Stimulated activated naive CD8-positive, alpha-beta T cell treated with anti-CD3 and anti-CD28 coated beads, Interleukin-15, amount 100 ng/mL, for 72 hours (primary cell): ENCODE measurements around the gene CTRB1.
"Not testable (repeated sequence)": the region's sequence is repeated elsewhere in the genome, so short reads cannot be mapped to it uniquely, and the experiment has no call there.

Experiments used
- ATAC-seq: fragments of 150-1000 bp; cut with Tn5 transposase; 2 replicates; pipeline ENCODE4 v1.10.0; 2021; ENCODE audit warnings: mild to moderate bottlenecking, moderate library complexity
- DNase-seq, 2 donors: peaks; one replicate each; pipeline ENCODE4 v3.0.0; 2021 to 2022
- H3K27ac Mint-ChIP-seq, 2 donors: one replicate each; pipeline ENCODE4 v1.8.0; 2022; ENCODE audit warnings: mild to moderate bottlenecking in 2 of 2, mixed read lengths in 2 of 2, moderate library complexity in 2 of 2
- H3K27me3 Mint-ChIP-seq: one replicate; pipeline ENCODE4 v1.8.0; 2022; ENCODE audit warnings: mixed read lengths
- H3K4me1 Mint-ChIP-seq: one replicate; pipeline ENCODE4 v1.8.0; 2022; ENCODE audit warnings: mild to moderate bottlenecking, mixed read lengths
- H3K4me3 Mint-ChIP-seq, 2 donors: one replicate each; pipeline ENCODE4 v1.8.0; 2022; ENCODE audit warnings: mild to moderate bottlenecking in 2 of 2, mixed read lengths in 2 of 2, moderate library complexity in 1 of 2
- H3K9me3 Mint-ChIP-seq, 2 donors: one replicate each; pipeline ENCODE4 v1.8.0; 2022; ENCODE audit warnings: mixed read lengths in 2 of 2

The CTRB1 gene

GRCh38 chr16:75240633-75241032 lies 21.8 kb downstream of the CTRB1 start:
- not testable (repeated sequence) for H3K27ac Mint-ChIP-seq, H3K4me3 Mint-ChIP-seq
- peaks cover 10% of the 10 kb centered on the region for H3K27me3 Mint-ChIP-seq

GRCh38 chr16:75241412-75241811 lies 22.6 kb downstream of the CTRB1 start:
- H3K4me1 Mint-ChIP-seq: peaks cover 12% of the 10 kb centered on the region
- DNase-seq (no peak), ATAC-seq (no peak)
- H3K9me3 Mint-ChIP-seq: no peaks in the 10 kb centered on the region
- no peak overlapping the region for H3K27ac Mint-ChIP-seq
- H3K4me3 Mint-ChIP-seq: no peak overlapping the region
- H3K27me3 Mint-ChIP-seq: peaks cover 18% of the 10 kb centered on the region

More at GRCh38 chr16:75240633-75241032, 21.8 kb downstream of the CTRB1 start:
- H3K4me1 Mint-ChIP-seq: peaks cover 20% of the 10 kb centered on the region
- H3K9me3 Mint-ChIP-seq, DNase-seq, ATAC-seq: not testable (repeated sequence)

- DNase-seq (no peak), ATAC-seq (no peak)
- Mint-ChIP-seq H3K9me3 (no peaks in the 10 kb centered on the region), H3K4me1 (peaks cover 11% of the 10 kb centered on the region), H3K27me3 (peaks cover 24% of the 10 kb centered on the region), H3K4me3 (no peak overlapping the region), H3K27ac (no peak overlapping the region)
These were observed 23.2 kb downstream of the CTRB1 start for GRCh38 chr16:75241955-75242354.

GRCh38 chr16:75242436-75243078 lies 23.8 kb downstream of the CTRB1 start:
- not testable (repeated sequence) for H3K27ac Mint-ChIP-seq, DNase-seq, H3K9me3 Mint-ChIP-seq, H3K4me3 Mint-ChIP-seq, ATAC-seq
- Mint-ChIP-seq H3K4me1 (peaks cover 11% of the 10 kb centered on the region), H3K27me3 (peaks cover 29% of the 10 kb centered on the region)

GRCh38 chr16:75243667-75244224 lies 25.0 kb downstream of the CTRB1 start:
- H3K4me3 Mint-ChIP-seq: no peak overlapping the region
- DNase-seq: no peak
- no peaks in the 10 kb centered on the region for H3K9me3 Mint-ChIP-seq
- peak overlapping the region in 1 of 2 donors; percentile 29 for H3K27ac Mint-ChIP-seq
- peaks cover 11% of the 10 kb centered on the region for H3K4me1 Mint-ChIP-seq
- H3K27me3 Mint-ChIP-seq: peaks cover 41% of the 10 kb centered on the region
- no peak for ATAC-seq

- no peak for ATAC-seq
- H3K27ac Mint-ChIP-seq: peak overlapping the region in 1 of 2 donors; percentile 28
- peaks cover 46% of the 10 kb centered on the region for H3K27me3 Mint-ChIP-seq
- peaks cover 11% of the 10 kb centered on the region for H3K4me1 Mint-ChIP-seq
- no peak overlapping the region for H3K4me3 Mint-ChIP-seq
- H3K9me3 Mint-ChIP-seq: no peaks in the 10 kb centered on the region
- no peak for DNase-seq
These were observed 25.5 kb downstream of the CTRB1 start for GRCh38 chr16:75244225-75244809.

- Mint-ChIP-seq H3K27me3 (peaks cover 54% of the 10 kb centered on the region), H3K4me1 (peaks cover 13% of the 10 kb centered on the region), H3K4me3 (no peak overlapping the region), H3K9me3 (no peaks in the 10 kb centered on the region), H3K27ac (no peak overlapping the region)
- DNase-seq (no peak), ATAC-seq (peak; percentile 33)
These were observed 26.3 kb downstream of the CTRB1 start for GRCh38 chr16:75244844-75245758.

GRCh38 chr16:75246504-75247205 lies 27.9 kb downstream of the CTRB1 start:
- ATAC-seq (no peak), DNase-seq (no peak)
- no peak overlapping the region for H3K27ac Mint-ChIP-seq
- H3K27me3 Mint-ChIP-seq: peaks cover 66% of the 10 kb centered on the region
- peaks cover 22% of the 10 kb centered on the region for H3K4me1 Mint-ChIP-seq
- no peaks in the 10 kb centered on the region for H3K9me3 Mint-ChIP-seq
- H3K4me3 Mint-ChIP-seq: no peak overlapping the region

GRCh38 chr16:75247249-75247648 lies 28.5 kb downstream of the CTRB1 start:
- ATAC-seq (no peak), DNase-seq (no peak)
- Mint-ChIP-seq H3K27me3 (peaks cover 69% of the 10 kb centered on the region), H3K9me3 (no peaks in the 10 kb centered on the region), H3K4me1 (peaks cover 27% of the 10 kb centered on the region), H3K4me3 (no peak overlapping the region), H3K27ac (no peak overlapping the region)

GRCh38 chr16:75248142-75248535 lies 29.4 kb downstream of the CTRB1 start:
- no peak overlapping the region for H3K4me3 Mint-ChIP-seq
- H3K9me3 Mint-ChIP-seq: no peaks in the 10 kb centered on the region
- peaks cover 71% of the 10 kb centered on the region for H3K27me3 Mint-ChIP-seq
- H3K4me1 Mint-ChIP-seq: peaks cover 27% of the 10 kb centered on the region
- ATAC-seq (no peak), DNase-seq (no peak)
- H3K27ac Mint-ChIP-seq: no peak overlapping the region

GRCh38 chr16:75248536-75249380 lies 30.0 kb downstream of the CTRB1 start:
- H3K4me3 Mint-ChIP-seq: no peak overlapping the region
- peaks cover 77% of the 10 kb centered on the region for H3K27me3 Mint-ChIP-seq
- ATAC-seq (no peak), DNase-seq (no peak)
- no peaks in the 10 kb centered on the region for H3K9me3 Mint-ChIP-seq
- H3K27ac Mint-ChIP-seq: no peak overlapping the region
- peaks cover 27% of the 10 kb centered on the region for H3K4me1 Mint-ChIP-seq

GRCh38 chr16:75249441-75249840 lies 30.7 kb downstream of the CTRB1 start:
- Mint-ChIP-seq H3K4me1 (peaks cover 23% of the 10 kb centered on the region), H3K27ac (no peak overlapping the region), H3K27me3 (peaks cover 84% of the 10 kb centered on the region), H3K9me3 (no peaks in the 10 kb centered on the region), H3K4me3 (no peak overlapping the region)
- no peak for DNase-seq
- ATAC-seq: no peak

- Mint-ChIP-seq H3K4me1 (peaks cover 16% of the 10 kb centered on the region), H3K9me3 (no peaks in the 10 kb centered on the region), H3K4me3 (peak overlapping the region; percentile 29 to 42), H3K27me3 (peaks cover 92% of the 10 kb centered on the region), H3K27ac (no peak overlapping the region)
- ATAC-seq: no peak
- no peak for DNase-seq
These were observed 31.5 kb downstream of the CTRB1 start for GRCh38 chr16:75250089-75250808.

GRCh38 chr16:75250809-75251279 lies 32.1 kb downstream of the CTRB1 start:
- H3K9me3 Mint-ChIP-seq: no peaks in the 10 kb centered on the region
- H3K27ac Mint-ChIP-seq: no peak overlapping the region
- peaks cover 16% of the 10 kb centered on the region for H3K4me1 Mint-ChIP-seq
- H3K4me3 Mint-ChIP-seq: peak overlapping the region; percentile 35 to 42
- ATAC-seq (peak; percentile 5), DNase-seq (no peak)
- peaks cover 95% of the 10 kb centered on the region for H3K27me3 Mint-ChIP-seq
